Suprapubic skin (tissue), 4 donors: ENCODE data around the gene MRPS18A.

Source experiments
- CTCF ChIP-seq, 2 donors: fragments of 200-600 bp in 1 of 2; fragments of 450-650 bp in 1 of 2; sonication (generic) in 1 of 2; IDR thresholded peaks; one replicate each; pipeline ENCODE4 v1.5.1; 2016 to 2019; ENCODE audit warnings: antibody characterized with exemption in 2 of 2, mild to moderate bottlenecking in 1 of 2, moderate library complexity in 1 of 2
- EP300 ChIP-seq: sonication (generic); formaldehyde crosslinking; IDR thresholded peaks from one replicate; pipeline ENCODE4 v1.6.1; 2017; ENCODE audit warnings: antibody characterized with exemption
- POLR2AphosphoS5 ChIP-seq, 3 donors: sonication (generic); formaldehyde crosslinking; IDR thresholded peaks; one replicate each; pipeline ENCODE4 v1.6.1; 2017; ENCODE audit warnings: antibody characterized with exemption in 3 of 3

GRCh38 chr6:43639984-43640800, 47.4 kb downstream of the MRPS18A start:
- TF ChIP-seq EP300, result no peak
- no peak for TF ChIP-seq CTCF (IDR thresholded peaks at IDR 0.05)
- no peak for TF ChIP-seq POLR2AphosphoS5 (IDR thresholded peaks at IDR 0.05)
